SK-N-SH treated with all-trans-retinoic acid at 6 μM for 48 hours (cell line): Measurements from ENCODE around the gene COL25A1.

Source experiments
- ARNTL ChIP-seq: fragments of 450-650 bp; formaldehyde crosslinking; IDR thresholded peaks from 2 replicates; pipeline ENCODE4 v1.5.0; 2020; ENCODE audit warnings: low read depth, mild to moderate bottlenecking, moderate library complexity, borderline replicate concordance
- BACH2 ChIP-seq: fragments of 250-450 bp; sonication (Bioruptor Pico); IDR thresholded peaks from 2 replicates; pipeline ENCODE4 v1.9.0; 2021; ENCODE audit warnings: mild to moderate bottlenecking, borderline replicate concordance
- ESRRG ChIP-seq: fragments of 250-450 bp; sonication (Bioruptor Pico); IDR thresholded peaks from 2 replicates; pipeline ENCODE4 v1.6.1; 2021; ENCODE audit warnings: mild to moderate bottlenecking
- GLIS3 ChIP-seq: fragments of 250-450 bp; sonication (Bioruptor Pico); IDR thresholded peaks from 2 replicates; pipeline ENCODE4 v1.5.0; 2020; ENCODE audit warnings: mild to moderate bottlenecking, moderate library complexity
- OSR1 ChIP-seq: fragments of 250-450 bp; sonication (Bioruptor Pico); IDR thresholded peaks from 2 replicates; pipeline ENCODE4 v1.8.0; 2022; ENCODE audit warnings: moderate library complexity, mild to moderate bottlenecking, inconsistent platforms
- PPARA ChIP-seq: fragments of 250-450 bp; sonication (Bioruptor Pico); IDR thresholded peaks from 2 replicates; pipeline ENCODE4 v1.5.0; 2020; ENCODE audit warnings: mild to moderate bottlenecking, borderline replicate concordance
- TCF4 ChIP-seq: fragments of 250-450 bp; sonication (Bioruptor Pico); IDR thresholded peaks from 2 replicates; pipeline ENCODE4 v1.8.0; 2021; ENCODE audit warnings: mild to moderate bottlenecking, moderate library complexity, borderline replicate concordance
- TOX ChIP-seq: fragments of 250-450 bp; sonication (Bioruptor Pico); IDR thresholded peaks from 2 replicates; pipeline ENCODE4 v1.8.0; 2021; ENCODE audit warnings: mild to moderate bottlenecking, moderate library complexity, borderline replicate concordance
- ZFP3 ChIP-seq: fragments of 250-450 bp; sonication (Bioruptor Pico); IDR thresholded peaks from 2 replicates; pipeline ENCODE4 v1.5.0; 2020; ENCODE audit warnings: mild to moderate bottlenecking, moderate library complexity
- ZNF70 ChIP-seq: fragments of 450-650 bp; formaldehyde crosslinking; IDR thresholded peaks from 2 replicates; pipeline ENCODE4 v1.5.0; 2020; ENCODE audit warnings: mild to moderate bottlenecking, moderate library complexity
- ZNF8 ChIP-seq: fragments of 450-650 bp; formaldehyde crosslinking; IDR thresholded peaks from 2 replicates; pipeline ENCODE4 v1.5.0; 2020; ENCODE audit warnings: mild to moderate bottlenecking, moderate library complexity
- TF ChIP-seq, protein P1 (sequence below): fragments of 250-450 bp; sonication (Bioruptor Pico); IDR thresholded peaks from 2 replicates; pipeline ENCODE4 v1.8.0; 2020; ENCODE audit warnings: mild to moderate bottlenecking, moderate library complexity, borderline replicate concordance
- TF ChIP-seq, protein P2 (sequence below): fragments of 250-450 bp; sonication (Bioruptor Pico); IDR thresholded peaks from 2 replicates; pipeline ENCODE4 v1.5.1; 2020; ENCODE audit warnings: low read depth, mild to moderate bottlenecking, moderate library complexity

DNA sequence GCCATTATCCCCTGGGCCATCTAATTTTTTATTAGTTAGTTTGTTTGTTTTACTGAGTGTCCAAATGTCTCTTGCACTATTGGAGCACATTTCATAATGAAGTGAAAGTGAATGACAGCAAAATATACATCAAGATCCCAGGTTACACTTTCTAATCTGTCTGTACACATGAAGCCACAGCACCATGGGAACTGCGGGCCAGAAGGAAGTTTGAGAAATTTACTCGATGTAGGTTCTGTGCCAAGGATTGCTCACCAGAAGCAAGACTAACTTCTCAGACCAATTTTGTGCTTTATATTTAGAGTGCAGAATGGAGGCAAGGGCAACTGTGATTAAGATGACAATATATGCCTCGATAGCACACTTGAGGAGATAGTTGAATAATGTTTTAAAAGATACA lies 258.0 kb downstream of the COL25A1 start:
- TF ChIP-seq BACH2 (CRISPR knock-in tag) (no peak), ZNF8 (CRISPR knock-in tag) (no peak), ESRRG (CRISPR knock-in tag) (no peak), ARNTL (CRISPR knock-in tag) (no peak), GLIS3 (no peak), ZNF70 (CRISPR knock-in tag) (no peak), PPARA (CRISPR knock-in tag) (no peak), ZFP3 (CRISPR knock-in tag) (no peak), OSR1 (CRISPR knock-in tag) (no peak), TOX (CRISPR knock-in tag) (no peak), TCF4 (CRISPR knock-in tag) (no peak)
- TF ChIP-seq, protein P1, sequence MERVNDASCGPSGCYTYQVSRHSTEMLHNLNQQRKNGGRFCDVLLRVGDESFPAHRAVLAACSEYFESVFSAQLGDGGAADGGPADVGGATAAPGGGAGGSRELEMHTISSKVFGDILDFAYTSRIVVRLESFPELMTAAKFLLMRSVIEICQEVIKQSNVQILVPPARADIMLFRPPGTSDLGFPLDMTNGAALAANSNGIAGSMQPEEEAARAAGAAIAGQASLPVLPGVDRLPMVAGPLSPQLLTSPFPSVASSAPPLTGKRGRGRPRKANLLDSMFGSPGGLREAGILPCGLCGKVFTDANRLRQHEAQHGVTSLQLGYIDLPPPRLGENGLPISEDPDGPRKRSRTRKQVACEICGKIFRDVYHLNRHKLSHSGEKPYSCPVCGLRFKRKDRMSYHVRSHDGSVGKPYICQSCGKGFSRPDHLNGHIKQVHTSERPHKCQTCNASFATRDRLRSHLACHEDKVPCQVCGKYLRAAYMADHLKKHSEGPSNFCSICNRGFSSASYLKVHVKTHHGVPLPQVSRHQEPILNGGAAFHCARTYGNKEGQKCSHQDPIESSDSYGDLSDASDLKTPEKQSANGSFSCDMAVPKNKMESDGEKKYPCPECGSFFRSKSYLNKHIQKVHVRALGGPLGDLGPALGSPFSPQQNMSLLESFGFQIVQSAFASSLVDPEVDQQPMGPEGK (CRISPR knock-in tag): no peak
- TF ChIP-seq, protein P2, sequence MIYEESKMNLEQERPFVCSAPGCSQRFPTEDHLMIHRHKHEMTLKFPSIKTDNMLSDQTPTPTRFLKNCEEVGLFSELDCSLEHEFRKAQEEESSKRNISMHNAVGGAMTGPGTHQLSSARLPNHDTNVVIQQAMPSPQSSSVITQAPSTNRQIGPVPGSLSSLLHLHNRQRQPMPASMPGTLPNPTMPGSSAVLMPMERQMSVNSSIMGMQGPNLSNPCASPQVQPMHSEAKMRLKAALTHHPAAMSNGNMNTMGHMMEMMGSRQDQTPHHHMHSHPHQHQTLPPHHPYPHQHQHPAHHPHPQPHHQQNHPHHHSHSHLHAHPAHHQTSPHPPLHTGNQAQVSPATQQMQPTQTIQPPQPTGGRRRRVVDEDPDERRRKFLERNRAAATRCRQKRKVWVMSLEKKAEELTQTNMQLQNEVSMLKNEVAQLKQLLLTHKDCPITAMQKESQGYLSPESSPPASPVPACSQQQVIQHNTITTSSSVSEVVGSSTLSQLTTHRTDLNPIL (CRISPR knock-in tag): no peak
